A549 (cell line): ENCODE data around the gene FUOM. TPM values are rescaled to one million over a fixed set of nuclear protein-coding genes. Genes with fewer than 3 reads are reported as not detected.

ENCODE experiments used
- ATAC-seq, 2 experiments: fragments of 200-7000 bp in 1 of 2; fragments of >200 bp in 1 of 2; cut with Nextera tagmentation in 1 of 2; cut with Tn5 transposase in 1 of 2; 3 replicates each; pipeline versions ENCODE4 v1.8.0 to v1.9.1; 2018 to 2020; ENCODE audit warnings: mild to moderate bottlenecking in 1 of 2, moderate library complexity in 1 of 2
- CTCF ChIA-PET: fragments of 300-600 bp; sonication (Branson Sonifier 250); formaldehyde crosslinking; extraction: SDS; loops from one replicate; lab custom pipeline; 2021; ENCODE audit warnings: antibody characterized with exemption, inconsistent platforms; lab: Yijun Ruan, JAX
- POLR2A ChIA-PET: fragments of 350-600 bp; formaldehyde crosslinking; extraction: SDS; loops from one replicate; lab custom pipeline; 2021; ENCODE audit warnings: antibody characterized with exemption, inconsistent platforms; lab: Yijun Ruan, JAX
- DNase-seq, 2 experiments: peaks; one replicate each; pipeline versions ENCODE4 v3.0.0 to v3.0.0-alpha.2; 2011 to 2016; ENCODE audit warnings: low read depth in 1 of 2, low spot score in 1 of 2
- FAIRE-seq: peaks from 2 replicates; lab custom pipeline; 2011; peaks lifted over from hg19 to GRCh38; lab: Jason Lieb, UNC
- H3K27ac ChIP-seq, 2 experiments: fragments of >200 bp; sonication (Bioruptor Twin); formaldehyde crosslinking; 3 replicates each; pipeline ENCODE4 v1.5.1; 2016 to 2017
- H3K4me1 ChIP-seq: fragments of >200 bp; sonication (Bioruptor Twin); formaldehyde crosslinking; 3 replicates; pipeline ENCODE4 v1.6.1; 2016
- H3K4me2 ChIP-seq: fragments of >200 bp; sonication (Bioruptor Twin); formaldehyde crosslinking; 3 replicates; pipeline ENCODE4 v1.6.1; 2016
- H3K4me3 ChIP-seq: fragments of >200 bp; sonication (Bioruptor Twin); formaldehyde crosslinking; 3 replicates; pipeline ENCODE4 v1.5.1; 2016
- H3K9me3 ChIP-seq: fragments of >200 bp; sonication (Bioruptor Twin); formaldehyde crosslinking; 3 replicates; pipeline ENCODE4 v1.6.1; 2016
- ATOH8 ChIP-seq: fragments of 250-450 bp; sonication (Bioruptor Pico); IDR thresholded peaks from 2 replicates; pipeline ENCODE4 v1.5.0; 2020; ENCODE audit warnings: low read depth, mild to moderate bottlenecking, moderate library complexity
- BHLHE40 ChIP-seq: IDR thresholded peaks from 2 replicates; pipeline ENCODE4 v1.6.1; 2012; ENCODE audit warnings: low read depth, low read length, inconsistent platforms
- CBX2 ChIP-seq: fragments of 200-600 bp; sonication (generic); IDR thresholded peaks from 2 replicates; pipeline ENCODE4 v1.6.1; 2016; ENCODE audit warnings: low read depth, mild to moderate bottlenecking, borderline replicate concordance
- CHD2 ChIP-seq: fragments of 150-350 bp; IDR thresholded peaks from 2 replicates; pipeline ENCODE4 v1.6.1; 2014; ENCODE audit warnings: low read length; ENCODE audit not compliant: partially characterized antibody
- CTCF ChIP-seq: fragments of >200 bp; sonication (Bioruptor Twin); formaldehyde crosslinking; IDR thresholded peaks from 3 replicates; pipeline ENCODE4 v1.5.1; 2016
- EHF ChIP-seq: fragments of 250-450 bp; sonication (Bioruptor Pico); IDR thresholded peaks from 2 replicates; pipeline ENCODE4 v1.5.0; 2020; ENCODE audit warnings: mild to moderate bottlenecking
- EHMT2 ChIP-seq: fragments of 200-600 bp; sonication (generic); IDR thresholded peaks from 2 replicates; pipeline ENCODE4 v1.6.1; 2016; ENCODE audit warnings: antibody characterized with exemption, low read depth, mild to moderate bottlenecking, moderate library complexity
- ESRRA ChIP-seq: fragments of 150-350 bp; IDR thresholded peaks from 2 replicates; pipeline ENCODE4 v1.6.1; 2014; ENCODE audit warnings: mild to moderate bottlenecking, low read length, borderline replicate concordance
- FOSB ChIP-seq: fragments of 250-450 bp; sonication (Bioruptor Pico); IDR thresholded peaks from 2 replicates; pipeline ENCODE4 v1.5.0; 2020; ENCODE audit warnings: mild to moderate bottlenecking, moderate library complexity
- FOSL2 ChIP-seq, 2 experiments: fragments of 450-650 bp in 1 of 2; fragments of >200 bp in 1 of 2; sonication (Bioruptor Twin) in 1 of 2; formaldehyde crosslinking; IDR thresholded peaks; 2 replicates each; pipeline versions ENCODE4 v1.5.0 to v1.6.1; 2016 to 2020; ENCODE audit warnings: mild to moderate bottlenecking in 1 of 2, moderate library complexity in 1 of 2
- GATA3 ChIP-seq: IDR thresholded peaks from 2 replicates; pipeline ENCODE4 v1.6.1; 2012; ENCODE audit warnings: borderline replicate concordance
- HES2 ChIP-seq: fragments of >200 bp; sonication (Bioruptor Twin); formaldehyde crosslinking; IDR thresholded peaks from 2 replicates; pipeline ENCODE4 v1.6.1; 2016
- HOXB5 ChIP-seq: fragments of 250-450 bp; sonication (Bioruptor Pico); IDR thresholded peaks from 2 replicates; pipeline ENCODE4 v1.5.0; 2020; ENCODE audit warnings: mild to moderate bottlenecking, moderate library complexity
- JUN ChIP-seq, 2 experiments: fragments of >200 bp; sonication (Bioruptor Twin); formaldehyde crosslinking; IDR thresholded peaks; 2 replicates in 1 of 2; 3 replicates in 1 of 2; pipeline ENCODE4 v1.6.1; 2016 to 2017
- JUNB ChIP-seq: fragments of >200 bp; sonication (Bioruptor Twin); formaldehyde crosslinking; IDR thresholded peaks from 2 replicates; pipeline ENCODE4 v1.6.1; 2016
- KDM5A ChIP-seq: fragments of 200-600 bp; sonication (generic); IDR thresholded peaks from 2 replicates; pipeline ENCODE4 v1.6.1; 2016; ENCODE audit warnings: antibody characterized with exemption, mild to moderate bottlenecking
- MAZ ChIP-seq: fragments of 150-350 bp; IDR thresholded peaks from 2 replicates; pipeline ENCODE4 v1.6.1; 2014; ENCODE audit warnings: antibody characterized with exemption, low read depth, low read length, borderline replicate concordance
- NFE2L2 ChIP-seq: fragments of 150-350 bp; conservative IDR thresholded peaks from 2 replicates; pipeline ENCODE4 v1.6.1; 2014; ENCODE audit warnings: low read length
- POLR2AphosphoS2 ChIP-seq: conservative IDR thresholded peaks from 2 replicates; pipeline ENCODE4 v1.6.1; 2012; ENCODE audit warnings: low read length, improper control_type of control experiment, inconsistent platforms
- RAD21 ChIP-seq, 2 experiments: fragments of >200 bp in 1 of 2; sonication (Bioruptor Twin) in 1 of 2; formaldehyde crosslinking in 1 of 2; IDR thresholded peaks in 1 of 2; conservative IDR thresholded peaks in 1 of 2; 2 replicates in 1 of 2; 3 replicates in 1 of 2; pipeline ENCODE4 v1.6.1; 2012 to 2018; ENCODE audit warnings: inconsistent platforms in 1 of 2
- RARB ChIP-seq: fragments of 250-450 bp; sonication (Bioruptor Pico); IDR thresholded peaks from 2 replicates; pipeline ENCODE4 v1.8.0; 2021; ENCODE audit warnings: mild to moderate bottlenecking, moderate library complexity
- RCOR1 ChIP-seq: fragments of 150-350 bp; IDR thresholded peaks from 2 replicates; pipeline ENCODE4 v1.6.1; 2014; ENCODE audit warnings: antibody characterized with exemption, low read length, low read depth
- RNF2 ChIP-seq: fragments of 200-600 bp; sonication (generic); IDR thresholded peaks from 2 replicates; pipeline ENCODE4 v1.6.1; 2016; ENCODE audit warnings: low read depth, mild to moderate bottlenecking, antibody characterized with exemption, moderate library complexity, borderline replicate concordance
- TFCP2L1 ChIP-seq: fragments of 250-450 bp; sonication (Bioruptor Pico); IDR thresholded peaks from 2 replicates; pipeline ENCODE4 v1.5.0; 2021; ENCODE audit warnings: mild to moderate bottlenecking
- TP53 ChIP-seq: fragments of 250-450 bp; sonication (Bioruptor Pico); IDR thresholded peaks from 2 replicates; pipeline ENCODE4 v1.5.0; 2021; ENCODE audit warnings: mild to moderate bottlenecking, moderate library complexity
- ZC3H11A ChIP-seq: fragments of 450-650 bp; IDR thresholded peaks from 2 replicates; pipeline ENCODE4 v1.6.1; 2014; ENCODE audit warnings: antibody characterized with exemption, mild to moderate bottlenecking
- ZFP36 ChIP-seq: fragments of 450-650 bp; IDR thresholded peaks from 2 replicates; pipeline ENCODE4 v1.6.1; 2014; ENCODE audit warnings: borderline replicate concordance; ENCODE audit not compliant: partially characterized antibody
- ZNF302 ChIP-seq: fragments of 250-450 bp; sonication (Bioruptor Pico); IDR thresholded peaks from 2 replicates; pipeline ENCODE4 v1.9.0; 2021; ENCODE audit warnings: inconsistent platforms, mild to moderate bottlenecking, moderate library complexity
- WGBS: methylation state at CpG from one replicate; pipeline ENCODE4 v1.1.6; 2017; ENCODE audit errors: missing lambda C conversion rate; 5-methylcytosine and 5-hydroxymethylcytosine counted together
- polyA plus RNA-seq, 4 experiments: library from polyadenylated mRNA; depleted of rRNA in 3 of 4; stranded (reverse); fragments of >200 nt; fragmentation: RNase III in 1 of 4; extraction: RNeasy Plus Mini Kit Qiagen cat#74134 plus additional on column Dnase treatment in 1 of 4; gene quantifications; 2 replicates in 3 of 4; 3 replicates in 1 of 4; pipeline ENCODE4 v1.2.3, GENCODE V29; 2011 to 2017
- TF ChIP-seq, protein P1 (sequence below): IDR thresholded peaks from 2 replicates; pipeline ENCODE4 v1.6.1; 2012; ENCODE audit warnings: low read depth, borderline replicate concordance
- TF ChIP-seq, protein P2 (sequence below): IDR thresholded peaks from 2 replicates; pipeline ENCODE4 v1.6.1; 2012

FUOM gene
- polyA plus RNA-seq, 2 of the 4 experiments (the other 2 are of a cell fraction): 6.8 to 8.1 TPM

GRCh38 chr10:133366130-133366478 is 8.3 kb upstream of the FUOM start (continued):
- TF ChIP-seq ESRRA (no peak), CBX2 (no peak)

GRCh38 chr10:133365461-133366129 is 7.8 kb upstream of the FUOM start:
- H3K27ac ChIP-seq: no peak overlapping the region
- 87% methylated on average over 13 of the region's 13 CpGs for WGBS
- H3K4me3 ChIP-seq: no peak overlapping the region
- no peak for ATAC-seq
- no peak overlapping the region for H3K4me2 ChIP-seq
- ChIA-PET POLR2A (no interaction called here), CTCF (interaction anchor here (1.1 to 3.9 kb wide), 4 partner anchors 14 to 51 kb away, joined by 3 to 15 read pairs (median 4); no protein-coding TSS in a partner anchor)
- no peaks in the 10 kb centered on the region for H3K4me1 ChIP-seq
- no peak for FAIRE-seq
- H3K9me3 ChIP-seq: no peaks in the 10 kb centered on the region
- DNase-seq: no peak
- no peak for TF ChIP-seq RAD21 (conservative IDR thresholded peaks at IDR 0.05 in 1 of 2, IDR thresholded peaks at IDR 0.05 in 1 of 2)
- no peak for TF ChIP-seq TFCP2L1 (CRISPR knock-in tag)
- TF ChIP-seq CHD2: no peak
- TF ChIP-seq BHLHE40: no peak
- TF ChIP-seq FOSL2 (IDR thresholded peaks at IDR 0.05): no peak
- TF ChIP-seq FOSL2 (CRISPR knock-in tag; IDR thresholded peaks at IDR 0.05): no peak
- TF ChIP-seq ZFP36: no peak
- TF ChIP-seq GATA3: no peak
- no peak for TF ChIP-seq FOSB
- no peak for TF ChIP-seq RNF2
- no peak for TF ChIP-seq TP53 (CRISPR knock-in tag)
- TF ChIP-seq KDM5A: no peak
- no peak for TF ChIP-seq ZNF302 (CRISPR knock-in tag)
- TF ChIP-seq HES2: no peak
- no peak for TF ChIP-seq NFE2L2
- TF ChIP-seq, protein P1, sequence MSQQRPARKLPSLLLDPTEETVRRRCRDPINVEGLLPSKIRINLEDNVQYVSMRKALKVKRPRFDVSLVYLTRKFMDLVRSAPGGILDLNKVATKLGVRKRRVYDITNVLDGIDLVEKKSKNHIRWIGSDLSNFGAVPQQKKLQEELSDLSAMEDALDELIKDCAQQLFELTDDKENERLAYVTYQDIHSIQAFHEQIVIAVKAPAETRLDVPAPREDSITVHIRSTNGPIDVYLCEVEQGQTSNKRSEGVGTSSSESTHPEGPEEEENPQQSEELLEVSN: no peak
- TF ChIP-seq JUNB: no peak
- TF ChIP-seq POLR2AphosphoS2: no peak
- TF ChIP-seq JUN (IDR thresholded peaks at IDR 0.05): no peak

DNA sequence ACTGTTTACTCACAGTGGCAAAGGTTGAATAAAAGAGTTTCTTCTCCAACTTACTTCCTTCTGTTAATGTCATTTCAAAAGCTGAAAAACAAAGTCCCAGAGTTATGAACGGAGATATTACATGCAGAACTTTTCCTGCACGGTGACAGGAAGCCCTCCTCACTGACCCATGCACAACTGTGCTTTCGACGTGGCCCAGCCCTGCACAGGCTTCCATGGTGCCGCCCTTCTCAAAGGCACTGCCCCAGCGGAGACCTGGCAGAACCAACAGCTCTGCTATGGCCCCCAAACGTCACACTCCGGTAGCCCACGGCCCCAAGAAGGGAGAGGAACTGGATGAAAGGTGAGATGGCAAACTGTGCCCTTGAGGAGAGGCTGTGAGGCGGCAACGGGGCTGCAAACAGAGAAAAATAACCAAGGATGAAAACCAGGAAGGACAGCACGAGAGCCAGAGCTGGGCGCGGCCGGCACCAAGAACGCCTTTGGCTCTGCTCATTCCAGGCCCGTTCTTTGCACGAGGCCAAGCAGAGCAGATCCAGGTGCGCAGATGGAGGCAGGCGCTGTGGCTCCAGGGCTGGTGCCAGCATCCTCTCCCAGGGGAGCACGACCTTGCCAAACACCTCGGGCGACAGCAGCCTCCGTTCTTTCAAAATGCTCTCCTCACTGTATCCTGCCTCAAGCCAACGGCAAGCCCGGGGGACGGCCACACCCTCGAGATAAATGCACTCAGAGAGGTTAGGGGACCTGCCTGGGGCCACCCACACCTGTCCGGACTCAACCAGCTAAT is 7.0 kb upstream of the FUOM start:
- no peak for ATAC-seq
- CTCF ChIA-PET: interaction anchor here (0.9 to 1.6 kb wide), 5 partner anchors 11 to 50 kb away, joined by 3 to 6 read pairs (median 3); no protein-coding TSS in a partner anchor
- TF ChIP-seq EHF (CRISPR knock-in tag) (no peak), FOSB (no peak), EHMT2 (no peak), ATOH8 (CRISPR knock-in tag) (no peak), GATA3 (no peak), RARB (CRISPR knock-in tag) (no peak), HOXB5 (CRISPR knock-in tag) (no peak), CTCF (no peak), RCOR1 (no peak), JUNB (no peak), MAZ (no peak), ZC3H11A (no peak)
- TF ChIP-seq, protein P2, sequence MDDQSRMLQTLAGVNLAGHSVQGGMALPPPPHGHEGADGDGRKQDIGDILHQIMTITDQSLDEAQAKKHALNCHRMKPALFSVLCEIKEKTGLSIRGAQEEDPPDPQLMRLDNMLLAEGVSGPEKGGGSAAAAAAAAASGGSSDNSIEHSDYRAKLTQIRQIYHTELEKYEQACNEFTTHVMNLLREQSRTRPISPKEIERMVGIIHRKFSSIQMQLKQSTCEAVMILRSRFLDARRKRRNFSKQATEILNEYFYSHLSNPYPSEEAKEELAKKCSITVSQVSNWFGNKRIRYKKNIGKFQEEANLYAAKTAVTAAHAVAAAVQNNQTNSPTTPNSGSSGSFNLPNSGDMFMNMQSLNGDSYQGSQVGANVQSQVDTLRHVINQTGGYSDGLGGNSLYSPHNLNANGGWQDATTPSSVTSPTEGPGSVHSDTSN: no peak

More for the DNA sequence above, 7.0 kb upstream of the FUOM start:
- no peak overlapping the region for H3K4me3 ChIP-seq
- H3K4me2 ChIP-seq: no peak overlapping the region
- POLR2A ChIA-PET: no interaction called here
- H3K4me1 ChIP-seq: no peaks in the 10 kb centered on the region
- H3K27ac ChIP-seq: no peak overlapping the region
- WGBS: 92% methylated on average over 29 of the region's 29 CpGs
- FAIRE-seq: no peak
- no peaks in the 10 kb centered on the region for H3K9me3 ChIP-seq
- DNase-seq: no peak
